Globus pallidus (tissue), 1 donor: ENCODE results near the gene TIMP1.

ENCODE experiments used
- DNase-seq: peaks from one replicate; pipeline ENCODE4 v3.0.0-alpha.2; 2015; ENCODE audit warnings: low spot score

Gene TIMP1

DNA sequence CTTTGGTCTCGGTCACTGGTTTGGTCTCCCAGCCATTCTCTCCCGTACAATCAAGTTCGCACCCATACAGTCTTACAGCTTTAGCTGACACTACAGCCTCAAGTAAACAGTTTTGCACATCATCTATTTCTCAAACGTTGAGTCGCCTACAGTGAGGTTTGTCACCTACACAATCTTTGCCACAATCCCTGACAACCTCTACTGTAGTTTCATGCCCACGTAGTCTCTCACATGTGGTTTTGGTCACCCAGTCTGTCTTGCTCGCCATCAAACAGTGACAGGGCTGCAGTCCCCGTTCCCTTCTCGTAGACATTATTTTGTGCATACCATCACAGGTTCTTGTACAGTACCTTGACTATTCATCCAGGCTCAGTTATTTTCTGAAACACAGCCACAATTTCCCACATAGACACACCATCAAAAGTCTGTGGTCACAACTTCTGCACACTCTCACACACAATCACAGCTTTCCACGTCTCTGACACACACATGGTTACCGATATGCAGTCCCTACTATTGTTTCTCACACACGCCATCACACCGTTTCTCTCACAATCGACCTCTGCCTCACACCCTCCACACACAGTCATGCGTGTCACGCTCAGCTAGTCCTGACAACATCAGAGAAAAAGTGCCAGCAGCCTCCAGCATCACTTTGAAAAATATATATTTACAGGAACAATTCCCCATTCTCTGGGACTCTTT, 52.8 kb downstream of the TIMP1 start:
- DNase-seq, result no peak
